NB4 (cell line): ENCODE data around the gene CDHR2.

Source experiments
- DNase-seq: peaks from one replicate; pipeline ENCODE4 v3.0.0; 2010; ENCODE audit warnings: low read depth
- H3K4me3 ChIP-seq: one replicate; pipeline ENCODE4 v1.5.1; 2011; ENCODE audit warnings: mild to moderate bottlenecking, low read depth, low read length, moderate library complexity
- MYC ChIP-seq: IDR thresholded peaks from 2 replicates; pipeline ENCODE4 v1.6.1; 2011; ENCODE audit warnings: low read depth, low read length
- POLR2A ChIP-seq: IDR thresholded peaks from 2 replicates; pipeline ENCODE4 v1.6.1; 2011; ENCODE audit warnings: mild to moderate bottlenecking; ENCODE audit not compliant: insufficient read length; ENCODE audit errors: extremely low read depth
- TF ChIP-seq, protein P1 (sequence below): IDR thresholded peaks from 2 replicates; pipeline ENCODE4 v1.6.1; 2011; ENCODE audit warnings: low read depth, low read length
- TF ChIP-seq, protein P2 (sequence below): IDR thresholded peaks from one replicate; pipeline ENCODE4 v1.5.1; 2012; ENCODE audit warnings: low read depth, low read length

CDHR2 gene

DNA sequence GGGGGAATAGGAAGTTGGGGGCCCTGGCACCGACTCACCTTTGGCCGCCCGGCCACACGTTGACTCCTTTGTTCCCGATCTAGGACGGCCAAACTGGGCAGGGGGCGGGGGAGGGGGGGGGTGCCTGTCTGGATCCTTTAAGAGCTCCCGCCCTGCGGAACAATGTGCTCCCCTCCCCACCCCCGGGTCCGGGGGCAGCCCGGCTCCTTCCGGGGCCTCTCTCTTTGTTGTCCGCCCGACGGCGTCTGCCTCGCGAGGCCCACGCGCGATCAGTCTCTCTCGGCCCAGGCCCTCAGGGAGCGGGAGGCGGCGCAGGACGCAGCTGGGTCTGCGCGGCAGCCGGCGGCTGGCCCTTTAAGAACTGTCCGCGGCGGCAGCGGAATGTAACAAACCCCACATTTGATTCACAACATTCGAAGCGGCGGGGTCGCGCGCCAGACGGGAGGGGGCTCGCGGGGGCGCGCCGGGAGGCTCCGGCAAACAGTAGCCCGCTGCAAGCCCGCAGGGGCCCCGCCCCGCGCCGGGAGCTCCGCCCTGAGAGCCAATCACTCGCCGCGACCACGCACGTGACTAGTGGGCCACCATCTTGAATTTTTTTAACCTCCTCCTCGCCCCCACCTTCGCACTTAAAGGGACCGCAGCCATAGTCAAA is 12.1 kb upstream of the CDHR2 start, which contains the start of gene RNF44:
Gene RNF44, minus strand, starts transcription at position 501 of the 652 bp plus-strand sequence. CDS start 4,930 bp downstream, outside the sequence.
- peak within 1 kb of the TSS; percentile 91 for H3K4me3 ChIP-seq
- peak; percentile 98 for DNase-seq
- TF ChIP-seq, protein P1, sequence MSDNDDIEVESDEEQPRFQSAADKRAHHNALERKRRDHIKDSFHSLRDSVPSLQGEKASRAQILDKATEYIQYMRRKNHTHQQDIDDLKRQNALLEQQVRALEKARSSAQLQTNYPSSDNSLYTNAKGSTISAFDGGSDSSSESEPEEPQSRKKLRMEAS, result peak; percentile 96
- TF ChIP-seq POLR2A (peak; percentile 59), MYC (no peak)
- TF ChIP-seq, protein P2, sequence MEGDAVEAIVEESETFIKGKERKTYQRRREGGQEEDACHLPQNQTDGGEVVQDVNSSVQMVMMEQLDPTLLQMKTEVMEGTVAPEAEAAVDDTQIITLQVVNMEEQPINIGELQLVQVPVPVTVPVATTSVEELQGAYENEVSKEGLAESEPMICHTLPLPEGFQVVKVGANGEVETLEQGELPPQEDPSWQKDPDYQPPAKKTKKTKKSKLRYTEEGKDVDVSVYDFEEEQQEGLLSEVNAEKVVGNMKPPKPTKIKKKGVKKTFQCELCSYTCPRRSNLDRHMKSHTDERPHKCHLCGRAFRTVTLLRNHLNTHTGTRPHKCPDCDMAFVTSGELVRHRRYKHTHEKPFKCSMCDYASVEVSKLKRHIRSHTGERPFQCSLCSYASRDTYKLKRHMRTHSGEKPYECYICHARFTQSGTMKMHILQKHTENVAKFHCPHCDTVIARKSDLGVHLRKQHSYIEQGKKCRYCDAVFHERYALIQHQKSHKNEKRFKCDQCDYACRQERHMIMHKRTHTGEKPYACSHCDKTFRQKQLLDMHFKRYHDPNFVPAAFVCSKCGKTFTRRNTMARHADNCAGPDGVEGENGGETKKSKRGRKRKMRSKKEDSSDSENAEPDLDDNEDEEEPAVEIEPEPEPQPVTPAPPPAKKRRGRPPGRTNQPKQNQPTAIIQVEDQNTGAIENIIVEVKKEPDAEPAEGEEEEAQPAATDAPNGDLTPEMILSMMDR, result no peak

DNA sequence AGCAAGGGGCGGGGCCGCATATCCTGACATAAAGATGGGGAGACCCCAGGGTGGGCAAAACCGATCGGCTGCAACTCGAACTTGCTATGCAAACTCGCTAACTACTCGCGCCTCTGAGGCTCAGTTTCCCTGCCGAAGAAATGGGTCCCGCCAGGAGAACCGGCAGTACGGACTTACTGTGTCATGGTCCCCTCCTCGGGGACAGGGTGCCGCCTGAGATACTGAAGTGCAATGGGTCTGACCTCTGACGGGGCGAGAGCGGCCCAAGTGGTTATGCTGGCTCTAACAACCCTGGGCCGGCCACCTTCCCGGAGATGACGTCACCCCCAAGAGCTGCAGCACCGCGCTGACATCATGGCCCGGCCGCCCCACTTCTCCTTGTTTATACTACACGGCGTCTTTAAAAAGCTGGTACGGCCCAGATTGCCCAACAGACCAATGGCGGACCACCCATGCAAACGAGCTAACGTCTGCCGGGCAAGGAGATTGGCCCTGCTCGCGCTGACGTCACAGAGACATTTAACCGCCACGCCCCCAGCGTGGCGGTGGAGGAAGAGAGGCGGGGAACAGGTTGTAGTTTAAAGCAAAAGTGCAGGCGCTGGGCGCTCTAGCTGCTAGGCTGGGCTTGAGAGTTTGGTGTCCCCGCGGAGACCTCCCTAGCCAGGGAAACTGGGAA is 11.4 kb upstream of the CDHR2 start:
- TF ChIP-seq, protein P2, result no peak
- TF ChIP-seq POLR2A (peak; percentile 73), MYC (peak; percentile 72)
- TF ChIP-seq, protein P1, result peak; percentile 76
- peak overlapping the region; percentile 91 for H3K4me3 ChIP-seq
- peak; percentile 99 for DNase-seq

DNA sequence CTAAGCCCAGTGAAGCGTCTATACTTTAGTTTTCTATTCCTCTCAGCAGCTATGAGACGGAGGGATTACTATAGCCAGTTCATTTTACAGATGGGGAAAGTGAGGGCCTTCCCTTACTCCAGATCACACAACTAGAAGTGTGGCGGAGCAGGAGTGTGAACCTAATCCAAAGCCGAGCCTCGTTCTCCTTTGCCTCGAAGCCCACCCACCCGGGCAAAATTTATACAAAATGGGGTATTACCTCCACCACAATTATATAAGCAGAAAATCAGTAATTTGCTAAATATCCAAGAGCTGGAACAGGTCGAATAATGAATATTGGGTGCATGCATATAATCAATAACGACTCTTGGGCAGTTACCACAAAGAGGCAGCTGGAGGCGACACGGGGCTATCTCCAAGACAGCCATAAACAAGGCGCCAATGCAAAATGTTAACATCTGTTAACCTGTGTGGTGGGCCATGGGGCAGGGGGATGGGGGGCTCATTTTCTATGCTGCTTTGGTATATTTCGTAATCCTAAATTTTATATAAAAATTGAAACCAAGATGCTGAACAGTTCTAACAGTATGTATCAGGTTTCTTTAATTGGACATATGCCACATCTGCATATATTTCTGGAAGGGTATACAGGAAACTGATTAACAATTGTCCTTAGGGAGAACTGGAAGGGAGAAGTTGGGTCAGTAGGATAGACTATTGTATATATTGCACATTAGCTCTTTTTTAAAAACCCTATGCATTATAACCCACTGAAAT is 10.7 kb upstream of the CDHR2 start:
- TF ChIP-seq, protein P1, result no peak
- TF ChIP-seq, protein P2, result no peak
- no peak for TF ChIP-seq MYC
- TF ChIP-seq POLR2A, result no peak
- peak; percentile 47 for DNase-seq

DNA sequence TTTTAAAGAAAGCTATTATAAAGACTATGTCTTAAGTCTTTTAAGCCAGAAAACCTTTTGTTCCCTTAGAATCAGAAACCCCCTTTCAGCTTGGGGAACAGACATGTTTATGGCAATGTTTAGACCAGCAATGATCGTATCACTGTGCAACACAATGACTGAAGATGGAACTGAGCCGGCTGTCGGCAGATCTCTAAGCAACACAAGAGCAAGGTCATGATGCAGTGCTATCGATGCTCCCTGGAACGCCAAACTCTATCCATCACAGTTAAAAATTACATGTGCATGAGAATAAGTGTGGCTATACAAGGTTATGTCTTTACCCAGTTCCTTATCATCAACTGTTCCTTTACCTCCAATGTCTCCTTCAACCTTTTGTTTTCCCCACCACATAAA is 10.2 kb upstream of the CDHR2 start:
- TF ChIP-seq MYC (no peak), POLR2A (no peak)
- TF ChIP-seq, protein P2, result no peak
- TF ChIP-seq, protein P1, result no peak
- H3K4me3 ChIP-seq, result no peak overlapping the region
- DNase-seq, result no peak

More for the DNA sequence above, 10.7 kb upstream of the CDHR2 start:
- H3K4me3 ChIP-seq, result peak overlapping the region; percentile 45

DNA sequence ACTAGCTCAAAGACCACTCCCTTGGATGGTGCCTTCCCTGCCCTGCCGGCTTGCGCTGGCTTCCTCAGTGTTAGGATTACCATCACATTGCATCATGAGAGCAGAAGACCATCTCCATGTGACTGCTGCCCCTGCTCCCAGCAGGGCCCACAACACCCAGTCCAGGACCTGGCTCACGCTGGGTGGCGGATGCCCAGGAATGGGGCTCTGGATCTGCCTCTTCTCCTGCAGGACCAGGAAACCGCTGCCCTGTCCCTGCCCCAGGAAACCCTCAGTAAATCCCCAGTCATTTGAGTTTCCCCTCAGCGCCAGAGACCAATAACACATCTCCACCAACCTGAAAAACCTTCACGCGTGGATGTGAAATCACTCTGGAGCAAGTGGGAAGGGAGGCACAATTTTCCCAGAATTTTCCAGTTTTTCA is 8.7 kb upstream of the CDHR2 start:
- no peak for TF ChIP-seq POLR2A
- no peak for TF ChIP-seq MYC
- TF ChIP-seq, protein P1, result no peak
- TF ChIP-seq, protein P2, result no peak
- no peak for DNase-seq
- H3K4me3 ChIP-seq, result no peak overlapping the region
